Ectodermal cell (in vitro differentiated cells): ENCODE data around the gene COX15. TPM values are rescaled to one million over a fixed set of nuclear protein-coding genes. Genes with fewer than 3 reads are reported as not detected.

Experiments
- H3K27ac ChIP-seq: 2 replicates; pipeline ENCODE4 v1.7.0; 2013; ENCODE audit warnings: mild to moderate bottlenecking, low read depth, low read length; ENCODE audit not compliant: insufficient read depth, poor library complexity, severe bottlenecking
- H3K27me3 ChIP-seq: 2 replicates; pipeline ENCODE4 v1.7.0; 2013; ENCODE audit warnings: mild to moderate bottlenecking, low read length; ENCODE audit not compliant: insufficient read depth, control insufficient read depth, poor library complexity, severe bottlenecking
- H3K36me3 ChIP-seq: one replicate; pipeline ENCODE4 v1.7.0; 2013; ENCODE audit warnings: low read length; ENCODE audit not compliant: control insufficient read depth, insufficient read depth
- H3K4me1 ChIP-seq: one replicate; pipeline ENCODE4 v1.7.0; 2013; ENCODE audit warnings: low read length; ENCODE audit not compliant: control insufficient read depth, insufficient read depth
- H3K4me3 ChIP-seq: 2 replicates; pipeline ENCODE4 v1.7.0; 2013; ENCODE audit warnings: low read depth, low read length, control low read depth; ENCODE audit not compliant: insufficient read depth
- H3K9me3 ChIP-seq: 2 replicates; pipeline ENCODE4 v1.7.0; 2013; ENCODE audit warnings: mild to moderate bottlenecking, low read length, moderate library complexity; ENCODE audit not compliant: control insufficient read depth
- WGBS, 2 experiments: methylation state at CpG; one replicate each; pipeline ENCODE4 v1.1.7; 2013; ENCODE audit warnings: missing lambda C conversion rate in 2 of 2; 5-methylcytosine and 5-hydroxymethylcytosine counted together
- polyA plus RNA-seq, 4 experiments: library from polyadenylated mRNA; stranded (reverse); fragments of 50-300 nt; gene quantifications; one replicate each; pipeline ENCODE4 v1.2.3, GENCODE V29; 2013

The COX15 gene
- 54.1 TPM for polyA plus RNA-seq (2013, experiment 1 of 4)
- polyA plus RNA-seq (2013, experiment 2 of 4) = 51.2 TPM
- 34.1 TPM for polyA plus RNA-seq (2013, experiment 3 of 4)
- polyA plus RNA-seq (2013, experiment 4 of 4) = 39.2 TPM

GRCh38 chr10:99732033-99732842 lies at the start of gene COX15, which contains the start of gene CUTC:
Gene COX15 (minus strand): TSS chr10:99732127. CDS start chr10:99732049, 78 bp downstream.
Gene CUTC (plus strand): TSS chr10:99732234. CDS start chr10:99732349, 115 bp downstream.
- Histone ChIP-seq H3K4me1 (no peaks in the 10 kb centered on the region), H3K27me3 (no peaks in the 10 kb centered on the region), H3K9me3 (no peaks in the 10 kb centered on the region), H3K27ac (peak within 1 kb of the TSS; percentile 82), H3K36me3 (peaks cover 7% of the 10 kb centered on the region), H3K4me3 (peak within 1 kb of the TSS; percentile 98)
- 0 to 1% methylated on average over 73 of the region's 73 CpGs for WGBS, 2 experiments

GRCh38 chr10:99779335-99779734 lies 47.4 kb upstream of the COX15 start:
- no peak overlapping the region for H3K4me3 ChIP-seq

GRCh38 chr10:99777918-99778714 lies 46.2 kb upstream of the COX15 start:
- Histone ChIP-seq H3K27me3 (no peaks in the 10 kb centered on the region), H3K4me1 (no peaks in the 10 kb centered on the region), H3K36me3 (no peaks in the 10 kb centered on the region), H3K27ac (no peak overlapping the region), H3K4me3 (no peak overlapping the region), H3K9me3 (no peaks in the 10 kb centered on the region)
- WGBS, 2 experiments = 100% methylated on average over 1 of the region's 1 CpG; no CpG with 5 or more reads in 1 of the 2 experiments

More at GRCh38 chr10:99779335-99779734, 47.4 kb upstream of the COX15 start:
- H3K27ac ChIP-seq = no peak overlapping the region
- H3K4me1 ChIP-seq = no peaks in the 10 kb centered on the region
- no peaks in the 10 kb centered on the region for H3K9me3 ChIP-seq
- H3K36me3 ChIP-seq = no peaks in the 10 kb centered on the region
- 81 to 92% methylated on average over 3 to 4 of the region's 4 CpGs for WGBS, 2 experiments
- no peaks in the 10 kb centered on the region for H3K27me3 ChIP-seq

- no peak overlapping the region for H3K4me3 ChIP-seq
- H3K27me3 ChIP-seq = no peaks in the 10 kb centered on the region
- H3K4me1 ChIP-seq = no peaks in the 10 kb centered on the region
- H3K36me3 ChIP-seq = no peaks in the 10 kb centered on the region
- H3K9me3 ChIP-seq = no peaks in the 10 kb centered on the region
- no peak overlapping the region for H3K27ac ChIP-seq
Observed at GRCh38 chr10:99775850-99776249, 43.9 kb upstream of the COX15 start.

GRCh38 chr10:99770408-99771045 lies 38.6 kb upstream of the COX15 start:
- Histone ChIP-seq H3K4me1 (no peaks in the 10 kb centered on the region), H3K4me3 (no peak overlapping the region), H3K9me3 (no peaks in the 10 kb centered on the region), H3K36me3 (no peaks in the 10 kb centered on the region), H3K27me3 (no peaks in the 10 kb centered on the region), H3K27ac (no peak overlapping the region)
- WGBS, 2 experiments = 87 to 93% methylated on average over 3 of the region's 4 CpGs

GRCh38 chr10:99769706-99770105 lies 37.8 kb upstream of the COX15 start:
- H3K4me3 ChIP-seq = no peak overlapping the region
- no peaks in the 10 kb centered on the region for H3K9me3 ChIP-seq
- H3K27ac ChIP-seq = no peak overlapping the region
- H3K4me1 ChIP-seq = no peaks in the 10 kb centered on the region
- no peaks in the 10 kb centered on the region for H3K36me3 ChIP-seq
- WGBS, 2 experiments = 91 to 93% methylated on average over 5 of the region's 5 CpGs
- H3K27me3 ChIP-seq = no peaks in the 10 kb centered on the region

GRCh38 chr10:99768556-99768955 lies 36.6 kb upstream of the COX15 start:
- H3K27me3 ChIP-seq = no peaks in the 10 kb centered on the region
- no peak overlapping the region for H3K4me3 ChIP-seq
- H3K4me1 ChIP-seq = no peaks in the 10 kb centered on the region
- WGBS, 2 experiments = 84 to 97% methylated on average over 2 of the region's 2 CpGs
- no peaks in the 10 kb centered on the region for H3K9me3 ChIP-seq
- no peak overlapping the region for H3K27ac ChIP-seq
- H3K36me3 ChIP-seq = no peaks in the 10 kb centered on the region

- no peaks in the 10 kb centered on the region for H3K27me3 ChIP-seq
- H3K4me3 ChIP-seq = no peak overlapping the region
- 69 to 74% methylated on average over 4 of the region's 5 CpGs for WGBS, 2 experiments
- H3K4me1 ChIP-seq = no peaks in the 10 kb centered on the region
- H3K27ac ChIP-seq = no peak overlapping the region
- no peaks in the 10 kb centered on the region for H3K9me3 ChIP-seq
- H3K36me3 ChIP-seq = no peaks in the 10 kb centered on the region
Observed at GRCh38 chr10:99767901-99768300, 36.0 kb upstream of the COX15 start.

- 80% methylated on average over 8 of the region's 8 CpGs for WGBS, 2 experiments
- Histone ChIP-seq H3K4me3 (no peak overlapping the region), H3K9me3 (no peaks in the 10 kb centered on the region), H3K27me3 (no peaks in the 10 kb centered on the region), H3K4me1 (no peaks in the 10 kb centered on the region), H3K36me3 (no peaks in the 10 kb centered on the region), H3K27ac (no peak overlapping the region)
Observed at GRCh38 chr10:99766302-99766681, 34.4 kb upstream of the COX15 start.
